Lower leg skin (tissue), 4 donors: ENCODE data around the gene PRKAR1B. TPM values are rescaled to one million over a fixed set of nuclear protein-coding genes. Genes with fewer than 3 reads are reported as not detected.

Experiments used
- DNase-seq, 2 donors: peaks; one replicate each; pipeline ENCODE4 v3.0.0-alpha.2; 2019; ENCODE audit warnings: low spot score in 2 of 2
- H3K4me3 ChIP-seq: fragments of 200-600 bp; sonication (generic); 2 replicates; pipeline ENCODE4 v1.5.1; 2017; ENCODE audit warnings: mild to moderate bottlenecking, low read depth; ENCODE audit not compliant: poor library complexity, severe bottlenecking
- CTCF ChIP-seq, 3 donors: fragments of 450-650 bp; IDR thresholded peaks; one replicate each; pipeline ENCODE4 v1.5.1; 2016; ENCODE audit warnings: antibody characterized with exemption in 3 of 3, mild to moderate bottlenecking in 3 of 3, moderate library complexity in 2 of 3
- POLR2A ChIP-seq, 2 donors: fragments of 450-650 bp; IDR thresholded peaks; one replicate each; pipeline ENCODE4 v1.6.1; 2016 to 2017; ENCODE audit warnings: antibody characterized with exemption in 2 of 2, mild to moderate bottlenecking in 1 of 2, moderate library complexity in 1 of 2
- WGBS, 2 donors: methylation state at CpG; one replicate each; pipeline ENCODE4 v1.1.5; 2018; 5-methylcytosine and 5-hydroxymethylcytosine counted together
- intact Hi-C: fragments of 100-400 bp; cut with DNase I; formaldehyde crosslinking; loops from one replicate; pipeline ENCODE4 v1.15.0; 2023; ENCODE audit warnings: low total_unique reads
- total RNA-seq, 4 donors: library from RNA; depleted of rRNA; stranded (reverse); fragments of >200 nt; gene quantifications; one replicate each; pipeline ENCODE4 v1.1.0, GENCODE V29; 2016

The PRKAR1B gene
- total RNA-seq, 4 donors from 2014 or later, result 7.8 to 16.9 (median 15.0) TPM

- TF ChIP-seq CTCF (IDR thresholded peaks at IDR 0.05) (no peak), POLR2A (IDR thresholded peaks at IDR 0.05) (no peak)
- H3K4me3 ChIP-seq, result no peak overlapping the region
- intact Hi-C loops, result no loop called here
- WGBS, 2 donors, result 12 to 14% methylated on average over 23 to 38 of the region's 63 CpGs
- DNase-seq, result no peak
Observed at GRCh38 chr7:520503-521161, 206.4 kb downstream of the PRKAR1B start.

GRCh38 chr7:519484-520390, 207.3 kb downstream of the PRKAR1B start, which contains the start of gene PDGFA:
PDGFA (minus strand) TSS chr7:519846; CDS start chr7:519001, 845 bp downstream.
- TF ChIP-seq CTCF (IDR thresholded peaks at IDR 0.05) (no peak), POLR2A (IDR thresholded peaks at IDR 0.05) (no peak)
- intact Hi-C loops, result no loop called here
- WGBS, 2 donors, result 0% methylated on average over 22 to 23 of the region's 132 CpGs
- DNase-seq, result no peak
- peak within 1 kb of the TSS; percentile 49 for H3K4me3 ChIP-seq

- TF ChIP-seq POLR2A (IDR thresholded peaks at IDR 0.05), result no peak
- TF ChIP-seq CTCF (IDR thresholded peaks at IDR 0.05), result no peak
- peak overlapping the region; percentile 49 for H3K4me3 ChIP-seq
- intact Hi-C loops, result no loop called here
- DNase-seq, result peak; percentile 59 to 95
- 1 to 2% methylated on average over 62 to 89 of the region's 93 CpGs for whole genome bisulfite sequencing, 2 donors
Observed at GRCh38 chr7:518630-519483, 208.2 kb downstream of the PRKAR1B start.

GRCh38 chr7:517774-518629, 209.1 kb downstream of the PRKAR1B start:
- no peak for TF ChIP-seq POLR2A (IDR thresholded peaks at IDR 0.05)
- no peak for TF ChIP-seq CTCF (IDR thresholded peaks at IDR 0.05)
- peak overlapping the region; percentile 49 for H3K4me3 ChIP-seq
- DNase-seq, result peak in 1 of 2 donors; percentile 45
- WGBS, 2 donors, result 1 to 2% methylated on average over 58 to 65 of the region's 70 CpGs
- intact Hi-C loops, result no loop called here
